ENCODE data around the gene DYNC2I2. TPM values are rescaled to one million over a fixed set of nuclear protein-coding genes. Genes with fewer than 3 reads are reported as not detected.
"Not testable (repeated sequence)": the region's sequence is repeated elsewhere in the genome, so short reads cannot be mapped to it uniquely, and the experiment has no call there.

DYNC2I2 gene
- total RNA-seq, 2 experiments from 2014 or later, result 44.9 to 45.2 TPM

- no peak for DNase-seq
- CTCF ChIA-PET, result no interaction called here
- Mint-ChIP-seq H3K9me3 (no peaks in the 10 kb centered on the region), H3K4me1 (ENCODE audit: low read depth) (peaks cover 9% of the 10 kb centered on the region), H3K36me3 (peaks cover 41% of the 10 kb centered on the region), H3K27me3 (no peaks in the 10 kb centered on the region), H3K4me3 (no peak overlapping the region), H3K27ac (peak overlapping the region; percentile 53)
- POLR2A ChIA-PET, result no interaction called here
- intact Hi-C loops (cut with micrococcal nuclease), result no loop called here
Measured at GRCh38 chr9:128600099-128600498, 56.5 kb downstream of the DYNC2I2 start.

GRCh38 chr9:128595471-128595870 is 61.2 kb downstream of the DYNC2I2 start:
- CTCF ChIA-PET, result no interaction called here
- Mint-ChIP-seq H3K9me3 (no peaks in the 10 kb centered on the region), H3K27me3 (no peaks in the 10 kb centered on the region), H3K4me1 (ENCODE audit: low read depth) (peaks cover 9% of the 10 kb centered on the region), H3K4me3 (no peak overlapping the region), H3K27ac (no peak overlapping the region), H3K36me3 (peaks cover 40% of the 10 kb centered on the region)
- intact Hi-C loops (cut with micrococcal nuclease), result no loop called here
- DNase-seq, result no peak
- POLR2A ChIA-PET, result interaction anchor here (0.7 to 1.2 kb wide), 2 partner anchors 57 to 91 kb away, joined by 3 to 4 read pairs; partner anchors contain the start of gene GLE1

GRCh38 chr9:128593856-128594255 is 62.8 kb downstream of the DYNC2I2 start:
- ChIA-PET POLR2A (no interaction called here), CTCF (interaction anchor here (0.6 kb wide), 1 partner anchor 157 kb away, joined by 3 read pairs; no protein-coding TSS in a partner anchor)
- Mint-ChIP-seq H3K9me3 (no peaks in the 10 kb centered on the region), H3K27ac (no peak overlapping the region), H3K4me1 (ENCODE audit: low read depth) (no peaks in the 10 kb centered on the region), H3K4me3 (no peak overlapping the region), H3K36me3 (peaks cover 36% of the 10 kb centered on the region), H3K27me3 (no peaks in the 10 kb centered on the region)
- DNase-seq, result no peak
- intact Hi-C loops (cut with micrococcal nuclease), result no loop called here

GRCh38 chr9:128593039-128593438 is 63.6 kb downstream of the DYNC2I2 start:
- Mint-ChIP-seq H3K4me3 (no peak overlapping the region), H3K4me1 (ENCODE audit: low read depth) (peaks cover 2% of the 10 kb centered on the region), H3K36me3 (peaks cover 37% of the 10 kb centered on the region), H3K9me3 (no peaks in the 10 kb centered on the region), H3K27ac (no peak overlapping the region), H3K27me3 (no peaks in the 10 kb centered on the region)
- intact Hi-C loops (cut with micrococcal nuclease), result no loop called here
- DNase-seq, result no peak
- POLR2A ChIA-PET, result no interaction called here
- CTCF ChIA-PET, result interaction anchor here (0.6 kb wide), 1 partner anchor 156 kb away, joined by 3 read pairs; no protein-coding TSS in a partner anchor

- ChIA-PET POLR2A (no interaction called here), CTCF (interaction anchor here (0.7 kb wide), 1 partner anchor 10 kb away, joined by 3 read pairs; no protein-coding TSS in a partner anchor)
- H3K27ac Mint-ChIP-seq, result peak overlapping the region; percentile 46
- peaks cover 60% of the 10 kb centered on the region for H3K36me3 Mint-ChIP-seq
- no peaks in the 10 kb centered on the region for H3K9me3 Mint-ChIP-seq
- intact Hi-C loops (cut with micrococcal nuclease), result no loop called here
- no peaks in the 10 kb centered on the region for H3K27me3 Mint-ChIP-seq
- H3K4me3 Mint-ChIP-seq, result no peak overlapping the region
- DNase-seq, result no peak
- H3K4me1 Mint-ChIP-seq (ENCODE audit: low read depth), result peaks cover 13% of the 10 kb centered on the region
Measured at GRCh38 chr9:128588581-128589233, 67.9 kb downstream of the DYNC2I2 start.

GRCh38 chr9:128587453-128587852 is 69.2 kb downstream of the DYNC2I2 start:
- Mint-ChIP-seq H3K27ac (peak overlapping the region; percentile 77), H3K4me3 (no peak overlapping the region), H3K4me1 (ENCODE audit: low read depth) (peaks cover 13% of the 10 kb centered on the region), H3K9me3 (no peaks in the 10 kb centered on the region), H3K27me3 (no peaks in the 10 kb centered on the region), H3K36me3 (peaks cover 64% of the 10 kb centered on the region)
- peak; percentile 80 for DNase-seq
- intact Hi-C loops (cut with micrococcal nuclease), result loop anchor here (2.0 kb wide), 1 partner anchor 35 kb away; the partner anchor contains the start of gene SPTAN1
- ChIA-PET CTCF (no interaction called here), POLR2A (interaction anchor here (1.0 kb wide), 1 partner anchor 34 kb away, joined by 4 read pairs; no protein-coding TSS in a partner anchor)

- Mint-ChIP-seq H3K36me3 (peaks cover 68% of the 10 kb centered on the region), H3K4me1 (ENCODE audit: low read depth) (peaks cover 13% of the 10 kb centered on the region), H3K27ac (peak overlapping the region; percentile 77)
- H3K4me3 Mint-ChIP-seq, CTCF ChIA-PET, H3K9me3 Mint-ChIP-seq, DNase-seq, H3K27me3 Mint-ChIP-seq: not testable (repeated sequence)
- POLR2A ChIA-PET, result interaction anchor here (1.0 kb wide), 1 partner anchor 34 kb away, joined by 4 read pairs; no protein-coding TSS in a partner anchor
- intact Hi-C loops (cut with micrococcal nuclease), result loop anchor here (2.0 kb wide), 1 partner anchor 34 kb away; the partner anchor contains the start of gene SPTAN1
Measured at GRCh38 chr9:128586934-128587333, 69.7 kb downstream of the DYNC2I2 start.

GRCh38 chr9:128585155-128585554 is 71.5 kb downstream of the DYNC2I2 start:
- intact Hi-C loops (cut with micrococcal nuclease); POLR2A ChIA-PET; H3K4me3 Mint-ChIP-seq; H3K9me3 Mint-ChIP-seq; DNase-seq; H3K27me3 Mint-ChIP-seq; CTCF ChIA-PET: not testable (repeated sequence)
- Mint-ChIP-seq H3K27ac (peak overlapping the region; percentile 38), H3K36me3 (peaks cover 66% of the 10 kb centered on the region), H3K4me1 (ENCODE audit: low read depth) (peaks cover 13% of the 10 kb centered on the region)

Other genes starting within 250 kb of the DYNC2I2 start
- 1 to 10 TPM; 1.0 to 1.1 TPM for gene CERCAM, start 236.0 kb downstream of the DYNC2I2 start, total RNA-seq
- gene ODF2, start 200.8 kb downstream of the DYNC2I2 start, total RNA-seq, result 10 to 100 TPM; 68.9 to 72.8 TPM
- 10 to 100 TPM; 55.6 to 57.0 TPM for gene GLE1, start 152.1 kb downstream of the DYNC2I2 start, total RNA-seq
- gene SPTAN1, start 104.3 kb downstream of the DYNC2I2 start, total RNA-seq, result 100 to 1,000 TPM; 228 TPM
- 100 to 1,000 TPM; 578 to 592 TPM for gene SET, start 32.4 kb upstream of the DYNC2I2 start, total RNA-seq
- 10 to 100 TPM; 10.4 to 11.4 TPM for gene PKN3, start 45.7 kb upstream of the DYNC2I2 start, total RNA-seq
- gene ZDHHC12, start 67.3 kb upstream of the DYNC2I2 start, total RNA-seq, result 10 to 100 TPM; 65.8 to 68.7 TPM
- gene ZER1, start 115.1 kb upstream of the DYNC2I2 start, total RNA-seq, result 10 to 100 TPM; 16.2 to 18.0 TPM
- 10 to 100 TPM; 14.6 to 14.9 TPM for gene TBC1D13, start 130.4 kb upstream of the DYNC2I2 start, total RNA-seq
- gene ENDOG, start 161.7 kb upstream of the DYNC2I2 start, total RNA-seq, result 10 to 100 TPM; 13.8 to 14.2 TPM
- gene SPOUT1, start 172.9 kb upstream of the DYNC2I2 start, total RNA-seq, result 10 to 100 TPM; 89.2 to 94.2 TPM
- gene KYAT1, start 225.1 kb upstream of the DYNC2I2 start, total RNA-seq, result 10 to 100 TPM; 15.9 to 18.1 TPM
- gene LRRC8A, start 225.3 kb upstream of the DYNC2I2 start, total RNA-seq, result 10 to 100 TPM; 18.0 to 18.7 TPM

All from activated CD4-positive, alpha-beta memory T cell treated with anti-CD3 and anti-CD28 coated beads for 36 hours (primary cell).